Esophagus squamous epithelium (tissue), 4 donors: ENCODE measurements around the gene MBOAT7.

Experiments
- CTCF ChIP-seq, 6 experiments: fragments of 450-650 bp in 4 of 6; fragments of 200-600 bp in 2 of 6; sonication (generic) in 2 of 6; IDR thresholded peaks; one replicate each; pipeline ENCODE4 v1.5.1; 2016 to 2019; ENCODE audit warnings: antibody characterized with exemption in 6 of 6, mild to moderate bottlenecking in 4 of 6, moderate library complexity in 4 of 6
- POLR2A ChIP-seq, 4 donors: fragments of 450-650 bp; IDR thresholded peaks; one replicate each; pipeline ENCODE4 v1.6.1; 2017; ENCODE audit warnings: antibody characterized with exemption in 4 of 4, mild to moderate bottlenecking in 4 of 4, moderate library complexity in 3 of 4

GRCh38 chr19:54138489-54139256, 50.7 kb downstream of the MBOAT7 start:
- no peak for TF ChIP-seq POLR2A (IDR thresholded peaks at IDR 0.05)
- TF ChIP-seq CTCF (IDR thresholded peaks at IDR 0.05) = no peak
